ENCODE measurements around the gene PIP5KL1.

DNA sequence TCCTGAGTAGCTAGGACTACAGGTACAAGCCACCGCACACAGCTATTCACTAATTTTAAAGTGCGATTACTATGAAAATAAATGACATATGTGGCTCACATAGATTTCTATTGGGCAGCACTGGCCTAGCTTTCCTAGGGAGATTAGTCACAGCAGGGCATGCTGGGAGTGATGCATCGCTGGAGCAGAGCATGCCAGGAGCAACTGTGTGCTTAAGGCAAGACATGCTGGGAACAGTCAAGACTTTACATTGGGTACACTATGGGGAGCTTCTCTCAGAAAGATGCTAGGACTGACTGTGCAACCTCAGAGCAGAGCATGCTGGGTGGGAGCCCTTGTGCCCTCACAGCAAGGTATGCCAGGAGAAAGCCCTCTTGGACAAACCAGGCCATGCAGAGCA, 40.5 kb downstream of the PIP5KL1 start:
- TF ChIP-seq, protein P1, sequence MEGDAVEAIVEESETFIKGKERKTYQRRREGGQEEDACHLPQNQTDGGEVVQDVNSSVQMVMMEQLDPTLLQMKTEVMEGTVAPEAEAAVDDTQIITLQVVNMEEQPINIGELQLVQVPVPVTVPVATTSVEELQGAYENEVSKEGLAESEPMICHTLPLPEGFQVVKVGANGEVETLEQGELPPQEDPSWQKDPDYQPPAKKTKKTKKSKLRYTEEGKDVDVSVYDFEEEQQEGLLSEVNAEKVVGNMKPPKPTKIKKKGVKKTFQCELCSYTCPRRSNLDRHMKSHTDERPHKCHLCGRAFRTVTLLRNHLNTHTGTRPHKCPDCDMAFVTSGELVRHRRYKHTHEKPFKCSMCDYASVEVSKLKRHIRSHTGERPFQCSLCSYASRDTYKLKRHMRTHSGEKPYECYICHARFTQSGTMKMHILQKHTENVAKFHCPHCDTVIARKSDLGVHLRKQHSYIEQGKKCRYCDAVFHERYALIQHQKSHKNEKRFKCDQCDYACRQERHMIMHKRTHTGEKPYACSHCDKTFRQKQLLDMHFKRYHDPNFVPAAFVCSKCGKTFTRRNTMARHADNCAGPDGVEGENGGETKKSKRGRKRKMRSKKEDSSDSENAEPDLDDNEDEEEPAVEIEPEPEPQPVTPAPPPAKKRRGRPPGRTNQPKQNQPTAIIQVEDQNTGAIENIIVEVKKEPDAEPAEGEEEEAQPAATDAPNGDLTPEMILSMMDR (conservative IDR thresholded peaks at IDR 0.05; ENCODE audit: low read depth, low read length), result no peak
- no peak for TF ChIP-seq EZH2 (IDR thresholded peaks at IDR 0.05; ENCODE audit: borderline replicate concordance, low read depth, low read length, poor library complexity, severe bottlenecking)

Measured in A673 (cell line).